Activated CD4-positive, alpha-beta memory T cell treated with anti-CD3 and anti-CD28 coated beads for 36 hours (primary cell): ENCODE data around the gene PXYLP1. TPM values are rescaled to one million over a fixed set of nuclear protein-coding genes. Genes with fewer than 3 reads are reported as not detected.

Experiments used
- total RNA-seq, 2 experiments: library from RNA; stranded (reverse); gene quantifications; one replicate each; pipeline ENCODE4 v1.2.3, GENCODE V29; 2021

Gene PXYLP1
- total RNA-seq, 2 experiments from 2014 or later: 9.0 to 11.6 TPM

Other genes with a start within 250 kb of the PXYLP1 start
- gene SPSB4, start 180.5 kb upstream of the PXYLP1 start, total RNA-seq: not detected
- gene ZBTB38, start 136.7 kb downstream of the PXYLP1 start, total RNA-seq: 10 to 100 TPM; 64.7 to 66.4 TPM